GM12878 (cell line): ENCODE results near the gene NAB1. TPM values are rescaled to one million over a fixed set of nuclear protein-coding genes. Genes with fewer than 3 reads are reported as not detected.

Experiments used
- ATAC-seq: fragments of 200-7000 bp; cut with Tn5 transposase; 3 replicates; pipeline ENCODE4 v1.9.1; 2020; ENCODE audit warnings: mild to moderate bottlenecking, moderate library complexity
- BruUV-seq: library from RNA; stranded (reverse); fragments of 400-500 nt; replicated peaks from 2 replicates; lab custom pipeline; 2021; lab: Mats Ljungman, UMichigan
- CTCF ChIA-PET: fragments of 300-600 bp; sonication (Branson Sonifier 250); formaldehyde crosslinking; extraction: SDS; loops from one replicate; lab custom pipeline; 2021; ENCODE audit warnings: inconsistent platforms; lab: Yijun Ruan, JAX
- POLR2A ChIA-PET: fragments of 350-600 bp; formaldehyde crosslinking; extraction: SDS; loops from one replicate; lab custom pipeline; 2021; ENCODE audit warnings: inconsistent platforms; lab: Charles Lee
- RAD21 ChIA-PET: fragments of 300-600 bp; sonication (Branson Sonifier 250); formaldehyde crosslinking; loops from one replicate; lab custom pipeline; 2023; ENCODE audit warnings: antibody characterized with exemption; ENCODE audit not compliant: unreplicated experiment; lab: Charles Lee
- SMC1A ChIA-PET: fragments of 300-600 bp; sonication (Branson Sonifier 250); formaldehyde crosslinking; loops from one replicate; lab custom pipeline; 2023; ENCODE audit not compliant: unreplicated experiment, uncharacterized antibody; lab: Charles Lee
- DNase-seq: peaks from one replicate; pipeline ENCODE4 v3.0.0-alpha.2; 2011; ENCODE audit warnings: low read depth, low spot score
- FAIRE-seq: peaks from 3 replicates; lab custom pipeline; 2011; peaks lifted over from hg19 to GRCh38; lab: Jason Lieb, UNC
- H2AFZ ChIP-seq: 2 replicates; pipeline ENCODE4 v1.6.0; 2011; ENCODE audit warnings: low read depth, low read length, control low read depth; ENCODE audit not compliant: control insufficient read depth
- H3K27ac ChIP-seq: 2 replicates; pipeline ENCODE4 v1.5.1; 2011; ENCODE audit warnings: control low read depth; ENCODE audit not compliant: control insufficient read depth, insufficient read depth
- H3K27me3 ChIP-seq, 2 experiments: replicated peaks in 1 of 2; 2 replicates each; pipeline versions ENCODE4 v1.6.0 to v1.6.1; 2011; ENCODE audit warnings: low read length in 1 of 2; ENCODE audit not compliant: control insufficient read depth in 2 of 2, insufficient read depth in 2 of 2
- H3K36me3 ChIP-seq, 2 experiments: 2 replicates each; pipeline ENCODE4 v1.5.1; 2011; ENCODE audit warnings: low read length in 1 of 2; ENCODE audit not compliant: control insufficient read depth in 2 of 2, insufficient read depth in 2 of 2
- H3K4me1 ChIP-seq: 2 replicates; pipeline ENCODE4 v1.6.1; 2011; ENCODE audit warnings: mild to moderate bottlenecking, low read length, moderate library complexity, mixed read lengths; ENCODE audit not compliant: control insufficient read depth, insufficient read depth
- H3K4me2 ChIP-seq: 2 replicates; pipeline ENCODE4 v1.6.0; 2011; ENCODE audit warnings: control low read depth; ENCODE audit not compliant: control insufficient read depth, insufficient read depth
- H3K4me3 ChIP-seq: fragments of 200-600 bp; sonication (generic); 2 replicates; pipeline ENCODE4 v1.5.1; 2016
- H3K79me2 ChIP-seq: 2 replicates; pipeline ENCODE4 v1.6.0; 2011; ENCODE audit warnings: low read length; ENCODE audit not compliant: control insufficient read depth, insufficient read depth
- H3K9ac ChIP-seq: 2 replicates; pipeline ENCODE4 v1.8.0; 2011; ENCODE audit warnings: low read length, control low read depth, mixed read lengths; ENCODE audit not compliant: control insufficient read depth, insufficient read depth
- H3K9me3 ChIP-seq: replicated peaks from 3 replicates; pipeline ENCODE4 v1.5.1; 2011; ENCODE audit warnings: mild to moderate bottlenecking, low read length; ENCODE audit not compliant: control insufficient read depth, insufficient read depth
- H4K20me1 ChIP-seq: 2 replicates; pipeline ENCODE4 v1.6.0; 2011; ENCODE audit not compliant: control insufficient read depth, insufficient read depth
- ATF7 ChIP-seq: fragments of 450-650 bp; IDR thresholded peaks from 2 replicates; pipeline ENCODE4 v1.6.1; 2016; ENCODE audit warnings: low read depth, mild to moderate bottlenecking
- CBFB ChIP-seq: IDR thresholded peaks from 2 replicates; pipeline ENCODE4 v1.6.1; 2016; ENCODE audit warnings: antibody characterized with exemption, low read depth
- CREB1 ChIP-seq: IDR thresholded peaks from 2 replicates; pipeline ENCODE4 v1.6.1; 2012; ENCODE audit warnings: low read depth, mild to moderate bottlenecking, inconsistent platforms
- ESRRA ChIP-seq: IDR thresholded peaks from 2 replicates; pipeline ENCODE4 v1.6.1; 2012; ENCODE audit warnings: mild to moderate bottlenecking, low read length, improper control_type of control experiment
- POU2F2 ChIP-seq: IDR thresholded peaks from 3 replicates; pipeline ENCODE4 v1.6.1; 2011; ENCODE audit warnings: low read depth, mild to moderate bottlenecking, low read length, borderline replicate concordance
- RAD21 ChIP-seq: IDR thresholded peaks from 2 replicates; pipeline ENCODE4 v1.6.1; 2011; ENCODE audit warnings: mild to moderate bottlenecking, low read depth, low read length, moderate library complexity; ENCODE audit not compliant: insufficient read depth
- SIN3A ChIP-seq: IDR thresholded peaks from 2 replicates; pipeline ENCODE4 v1.6.1; 2012; ENCODE audit warnings: low read depth, low read length, improper control_type of control experiment
- SMARCA5 ChIP-seq: fragments of 450-650 bp; IDR thresholded peaks from 2 replicates; pipeline ENCODE4 v1.6.1; 2017; ENCODE audit warnings: mild to moderate bottlenecking
- TBL1XR1 ChIP-seq: IDR thresholded peaks from 2 replicates; pipeline ENCODE4 v1.6.1; 2012; ENCODE audit warnings: low read depth, low read length, improper control_type of control experiment
- YBX1 ChIP-seq: fragments of 450-650 bp; IDR thresholded peaks from 2 replicates; pipeline ENCODE4 v1.6.1; 2016; ENCODE audit warnings: antibody characterized with exemption
- WGBS: methylation state at CpG from one replicate; pipeline ENCODE4 v1.1.6; 2016; ENCODE audit warnings: low lambda C conversion rate; ENCODE audit not compliant: insufficient replicate concordance, insufficient coverage; ENCODE audit errors: missing lambda C conversion rate; 5-methylcytosine and 5-hydroxymethylcytosine counted together
- in situ Hi-C: fragments of 300-500 bp; cut with MboI; formaldehyde crosslinking; loops from 9 replicates; pipeline ENCODE4 v1.14.3; 2018; ENCODE audit warnings: mixed read lengths
- intact Hi-C: fragments of 100-400 bp; cut with micrococcal nuclease; formaldehyde crosslinking; loops from one replicate; pipeline ENCODE4 v1.14.2; 2022; ENCODE audit not compliant: unreplicated experiment
- polyA plus RNA-seq, 11 experiments: library from polyadenylated mRNA; depleted of rRNA in 4 of 11; unstranded in 6 of 11; stranded (reverse) in 5 of 11; fragments of >200 nt; fragmentation: Nextera tagmentation in 4 of 11; fragmentation: Illumina TruSeq in 1 of 11; extraction: Ambion mirVana in 4 of 11; extraction: Trizol in 1 of 11; gene quantifications; 1 replicate in 1 of 11; 2 replicates in 10 of 11; pipeline versions ENCODE4 v1.2.1 to v1.2.3, GENCODE V29; 2011 to 2016; ENCODE audit warnings: inconsistent platforms in 2 of 11, missing spikeins in 2 of 11, low read depth in 1 of 11
- total RNA-seq, 4 experiments: library from RNA; depleted of rRNA in 3 of 4; stranded (reverse); fragments of >200 nt in 3 of 4; fragmentation: Illumina TruSeq in 1 of 4; extraction: Trizol in 1 of 4; gene quantifications; 2 replicates each; pipeline versions ENCODE4 v1.2.1 to v1.2.3, GENCODE V29; 2013 to 2021
- TF ChIP-seq, protein P1 (sequence below): fragments of 450-650 bp; IDR thresholded peaks from 2 replicates; pipeline ENCODE4 v1.6.1; 2017; ENCODE audit warnings: antibody characterized with exemption, mild to moderate bottlenecking, moderate library complexity
- TF ChIP-seq, protein P2 (sequence below): fragments of 450-650 bp; IDR thresholded peaks from 2 replicates; pipeline ENCODE4 v1.6.1; 2018; ENCODE audit warnings: mild to moderate bottlenecking, low read depth, moderate library complexity; ENCODE audit not compliant: partially characterized antibody
- TF ChIP-seq, protein P3 (sequence below): fragments of 450-650 bp; IDR thresholded peaks from 2 replicates; pipeline ENCODE4 v1.6.1; 2017; ENCODE audit warnings: mild to moderate bottlenecking, moderate library complexity

The NAB1 gene
- total and polyA plus RNA-seq, 10 of the 15 experiments (the other 5 are each of a cell fraction or from before 2014, with no cell fraction given), result 4.5 to 39.6 (median 23.0) TPM

DNA sequence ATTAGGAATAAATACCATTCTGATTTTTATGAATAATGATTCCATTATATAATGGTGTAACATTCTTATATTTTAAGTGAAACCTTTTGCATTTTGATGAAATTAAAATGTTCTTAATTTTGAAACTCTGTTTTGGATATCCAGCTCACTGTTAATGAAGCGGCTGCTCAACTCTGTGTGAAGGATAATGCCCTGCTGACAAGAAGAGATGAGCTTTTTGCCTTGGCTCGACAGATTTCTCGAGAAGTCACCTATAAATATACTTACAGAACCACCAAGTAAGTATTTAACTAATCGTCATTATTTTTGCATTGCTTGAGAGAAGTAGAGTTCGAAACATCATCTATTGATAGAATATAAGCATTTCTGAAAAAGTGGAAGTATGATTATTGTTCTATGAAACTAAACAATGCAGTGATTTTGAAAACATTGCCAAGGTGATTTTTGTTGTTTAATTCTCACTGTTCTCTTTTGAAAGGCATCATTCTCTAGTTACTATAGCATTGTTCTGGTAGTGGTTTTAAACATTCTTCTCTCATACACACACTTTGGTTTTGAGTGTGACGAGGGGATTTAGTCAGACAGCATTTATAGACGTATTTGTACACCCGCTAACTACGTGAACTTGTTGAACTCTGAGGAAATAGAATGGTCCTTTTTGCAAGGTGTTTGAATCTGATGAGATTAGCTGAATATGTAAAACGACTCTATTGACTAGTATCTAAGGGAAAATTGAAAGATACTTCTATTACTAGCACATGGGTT, 21.5 kb downstream of the NAB1 start:
- ChIA-PET POLR2A (interaction anchor here (0.6 kb wide), 1 partner anchor 20 kb away, joined by 3 read pairs; no protein-coding TSS in a partner anchor), RAD21 (interaction anchor here (1.0 to 2.1 kb wide), 6 partner anchors 8 to 138 kb away, joined by 3 to 9 read pairs (median 4); no protein-coding TSS in a partner anchor), SMC1A (interaction anchor here (0.6 to 2.2 kb wide), 6 partner anchors 9 to 88 kb away, joined by 3 to 11 read pairs (median 6); no protein-coding TSS in a partner anchor), CTCF (interaction anchor here (1.5 to 1.8 kb wide), 2 partner anchors 10 to 20 kb away, joined by 3 to 4 read pairs; no protein-coding TSS in a partner anchor)
- H3K4me3 ChIP-seq, result no peak overlapping the region; the same call in 1 of the 2 replicates
- H3K9me3 ChIP-seq, result peaks cover 6% of the 10 kb centered on the region; the same call in 2 of the 3 replicates
- no peak overlapping the region for H3K9ac ChIP-seq
- no peak overlapping the region for H2AFZ ChIP-seq
- H3K27ac ChIP-seq, result peak overlapping the region; percentile 42
- 0% methylated on average over 10 of the region's 10 CpGs for WGBS
- H3K4me2 ChIP-seq, result peak overlapping the region; percentile 66
- ATAC-seq, result peak; percentile 72
- H4K20me1 ChIP-seq, result no peaks in the 10 kb centered on the region
- H3K36me3 ChIP-seq, result peaks cover 0 to 20% of the 10 kb centered on the region in 2 experiments; a peak in 2 of 4 replicates
- H3K79me2 ChIP-seq, result peaks cover 26% of the 10 kb centered on the region
- intact Hi-C loops (no loop called here), in situ Hi-C loops (no loop called here)
- BruUV-seq, result no TSS peak
- peak; percentile 27 for FAIRE-seq
- DNase-seq, result no peak
- peaks cover 37% of the 10 kb centered on the region for H3K4me1 ChIP-seq
- H3K27me3 ChIP-seq, result no peaks in the 10 kb centered on the region
- TF ChIP-seq TBL1XR1 (no peak), SIN3A (no peak), SMARCA5 (no peak), ATF7 (peak; percentile 84), ESRRA (no peak), POU2F2 (0 out of 3 replicates have a peak, but pooled peaks have one; percentile 24), CBFB (no peak), RAD21 (no peak), CREB1 (peak; percentile 95), YBX1 (no peak)
- TF ChIP-seq, protein P1, sequence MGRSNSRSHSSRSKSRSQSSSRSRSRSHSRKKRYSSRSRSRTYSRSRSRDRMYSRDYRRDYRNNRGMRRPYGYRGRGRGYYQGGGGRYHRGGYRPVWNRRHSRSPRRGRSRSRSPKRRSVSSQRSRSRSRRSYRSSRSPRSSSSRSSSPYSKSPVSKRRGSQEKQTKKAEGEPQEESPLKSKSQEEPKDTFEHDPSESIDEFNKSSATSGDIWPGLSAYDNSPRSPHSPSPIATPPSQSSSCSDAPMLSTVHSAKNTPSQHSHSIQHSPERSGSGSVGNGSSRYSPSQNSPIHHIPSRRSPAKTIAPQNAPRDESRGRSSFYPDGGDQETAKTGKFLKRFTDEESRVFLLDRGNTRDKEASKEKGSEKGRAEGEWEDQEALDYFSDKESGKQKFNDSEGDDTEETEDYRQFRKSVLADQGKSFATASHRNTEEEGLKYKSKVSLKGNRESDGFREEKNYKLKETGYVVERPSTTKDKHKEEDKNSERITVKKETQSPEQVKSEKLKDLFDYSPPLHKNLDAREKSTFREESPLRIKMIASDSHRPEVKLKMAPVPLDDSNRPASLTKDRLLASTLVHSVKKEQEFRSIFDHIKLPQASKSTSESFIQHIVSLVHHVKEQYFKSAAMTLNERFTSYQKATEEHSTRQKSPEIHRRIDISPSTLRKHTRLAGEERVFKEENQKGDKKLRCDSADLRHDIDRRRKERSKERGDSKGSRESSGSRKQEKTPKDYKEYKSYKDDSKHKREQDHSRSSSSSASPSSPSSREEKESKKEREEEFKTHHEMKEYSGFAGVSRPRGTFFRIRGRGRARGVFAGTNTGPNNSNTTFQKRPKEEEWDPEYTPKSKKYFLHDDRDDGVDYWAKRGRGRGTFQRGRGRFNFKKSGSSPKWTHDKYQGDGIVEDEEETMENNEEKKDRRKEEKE, result no peak
- TF ChIP-seq, protein P2, sequence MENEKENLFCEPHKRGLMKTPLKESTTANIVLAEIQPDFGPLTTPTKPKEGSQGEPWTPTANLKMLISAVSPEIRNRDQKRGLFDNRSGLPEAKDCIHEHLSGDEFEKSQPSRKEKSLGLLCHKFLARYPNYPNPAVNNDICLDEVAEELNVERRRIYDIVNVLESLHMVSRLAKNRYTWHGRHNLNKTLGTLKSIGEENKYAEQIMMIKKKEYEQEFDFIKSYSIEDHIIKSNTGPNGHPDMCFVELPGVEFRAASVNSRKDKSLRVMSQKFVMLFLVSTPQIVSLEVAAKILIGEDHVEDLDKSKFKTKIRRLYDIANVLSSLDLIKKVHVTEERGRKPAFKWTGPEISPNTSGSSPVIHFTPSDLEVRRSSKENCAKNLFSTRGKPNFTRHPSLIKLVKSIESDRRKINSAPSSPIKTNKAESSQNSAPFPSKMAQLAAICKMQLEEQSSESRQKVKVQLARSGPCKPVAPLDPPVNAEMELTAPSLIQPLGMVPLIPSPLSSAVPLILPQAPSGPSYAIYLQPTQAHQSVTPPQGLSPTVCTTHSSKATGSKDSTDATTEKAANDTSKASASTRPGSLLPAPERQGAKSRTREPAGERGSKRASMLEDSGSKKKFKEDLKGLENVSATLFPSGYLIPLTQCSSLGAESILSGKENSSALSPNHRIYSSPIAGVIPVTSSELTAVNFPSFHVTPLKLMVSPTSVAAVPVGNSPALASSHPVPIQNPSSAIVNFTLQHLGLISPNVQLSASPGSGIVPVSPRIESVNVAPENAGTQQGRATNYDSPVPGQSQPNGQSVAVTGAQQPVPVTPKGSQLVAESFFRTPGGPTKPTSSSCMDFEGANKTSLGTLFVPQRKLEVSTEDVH, result peak; percentile 27
- TF ChIP-seq, protein P3, sequence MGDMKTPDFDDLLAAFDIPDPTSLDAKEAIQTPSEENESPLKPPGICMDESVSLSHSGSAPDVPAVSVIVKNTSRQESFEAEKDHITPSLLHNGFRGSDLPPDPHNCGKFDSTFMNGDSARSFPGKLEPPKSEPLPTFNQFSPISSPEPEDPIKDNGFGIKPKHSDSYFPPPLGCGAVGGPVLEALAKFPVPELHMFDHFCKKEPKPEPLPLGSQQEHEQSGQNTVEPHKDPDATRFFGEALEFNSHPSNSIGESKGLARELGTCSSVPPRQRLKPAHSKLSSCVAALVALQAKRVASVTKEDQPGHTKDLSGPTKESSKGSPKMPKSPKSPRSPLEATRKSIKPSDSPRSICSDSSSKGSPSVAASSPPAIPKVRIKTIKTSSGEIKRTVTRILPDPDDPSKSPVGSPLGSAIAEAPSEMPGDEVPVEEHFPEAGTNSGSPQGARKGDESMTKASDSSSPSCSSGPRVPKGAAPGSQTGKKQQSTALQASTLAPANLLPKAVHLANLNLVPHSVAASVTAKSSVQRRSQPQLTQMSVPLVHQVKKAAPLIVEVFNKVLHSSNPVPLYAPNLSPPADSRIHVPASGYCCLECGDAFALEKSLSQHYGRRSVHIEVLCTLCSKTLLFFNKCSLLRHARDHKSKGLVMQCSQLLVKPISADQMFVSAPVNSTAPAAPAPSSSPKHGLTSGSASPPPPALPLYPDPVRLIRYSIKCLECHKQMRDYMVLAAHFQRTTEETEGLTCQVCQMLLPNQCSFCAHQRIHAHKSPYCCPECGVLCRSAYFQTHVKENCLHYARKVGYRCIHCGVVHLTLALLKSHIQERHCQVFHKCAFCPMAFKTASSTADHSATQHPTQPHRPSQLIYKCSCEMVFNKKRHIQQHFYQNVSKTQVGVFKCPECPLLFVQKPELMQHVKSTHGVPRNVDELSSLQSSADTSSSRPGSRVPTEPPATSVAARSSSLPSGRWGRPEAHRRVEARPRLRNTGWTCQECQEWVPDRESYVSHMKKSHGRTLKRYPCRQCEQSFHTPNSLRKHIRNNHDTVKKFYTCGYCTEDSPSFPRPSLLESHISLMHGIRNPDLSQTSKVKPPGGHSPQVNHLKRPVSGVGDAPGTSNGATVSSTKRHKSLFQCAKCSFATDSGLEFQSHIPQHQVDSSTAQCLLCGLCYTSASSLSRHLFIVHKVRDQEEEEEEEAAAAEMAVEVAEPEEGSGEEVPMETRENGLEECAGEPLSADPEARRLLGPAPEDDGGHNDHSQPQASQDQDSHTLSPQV, result peak; percentile 95; the same call in 1 of the 2 replicates
